ENCODE data around the gene CAPN5.

GRCh38 chr11:77103319-77103718 is 36.5 kb downstream of the CAPN5 start:
- TF ChIP-seq CTCF (IDR thresholded peaks at IDR 0.05) (no peak), POLR2A (IDR thresholded peaks at IDR 0.05) (no peak)
